Measurements from ENCODE around the gene CLRN2. TPM values are rescaled to one million over a fixed set of nuclear protein-coding genes. Genes with fewer than 3 reads are reported as not detected.

Gene CLRN2
- total and polyA plus RNA-seq, 9 of the 15 experiments (the other 6 are each of a cell fraction or from before 2014, with no cell fraction given) = not detected

GRCh38 chr4:17494258-17495190 lies 20.4 kb upstream of the CLRN2 start (continued):
- TF ChIP-seq TAF7 (tag; IDR thresholded peaks at IDR 0.05) (no peak), E2F3 (CRISPR knock-in tag; IDR thresholded peaks at IDR 0.05) (no peak), KLF16 (IDR thresholded peaks at IDR 0.05) (no peak), TFE3 (CRISPR knock-in tag; IDR thresholded peaks at IDR 0.05) (no peak), FOS (IDR thresholded peaks at IDR 0.05; ENCODE audit: extremely low read depth, insufficient read length) (peak; percentile 76), CSDE1 (IDR thresholded peaks at IDR 0.05) (no peak), USF2 (CRISPR knock-in tag; IDR thresholded peaks at IDR 0.05) (peak; percentile 66), ZNF699 (CRISPR knock-in tag; IDR thresholded peaks at IDR 0.05; ENCODE audit: insufficient replicate concordance) (no peak), EP300 (IDR thresholded peaks at IDR 0.05; ENCODE audit: low read length) (peak; percentile 55), XRCC3 (IDR thresholded peaks at IDR 0.05) (no peak), TOE1 (IDR thresholded peaks at IDR 0.05; ENCODE audit: borderline replicate concordance) (peak; percentile 70; the same call in 1 of the 2 replicates), TOE1 (CRISPR knock-in tag; IDR thresholded peaks at IDR 0.05; ENCODE audit: borderline replicate concordance, low read depth) (no peak), KLF6 (CRISPR knock-in tag; IDR thresholded peaks at IDR 0.05; ENCODE audit: borderline replicate concordance) (no peak), NR3C1 (CRISPR knock-in tag; IDR thresholded peaks at IDR 0.05) (no peak), MNT (conservative IDR thresholded peaks at IDR 0.05) (peak in 1 of 2 experiments; percentile 39; a peak in 2 of 4 replicates), RAD51 (IDR thresholded peaks at IDR 0.05; ENCODE audit: borderline replicate concordance, low read depth) (peak; percentile 62), E2F6 (IDR thresholded peaks at IDR 0.05; ENCODE audit: borderline replicate concordance in 1 of 2, extremely low read depth in 1 of 2, insufficient read depth in 1 of 2, insufficient read length in 1 of 2, low read depth in 1 of 2, low read length in 1 of 2, poor library complexity in 1 of 2, severe bottlenecking in 1 of 2) (no peak), SMARCE1 (IDR thresholded peaks at IDR 0.05) (peak; percentile 69), HDAC1 (IDR thresholded peaks at IDR 0.05) (0 out of 4 replicates have a peak, but pooled peaks of 1 of the 2 experiments have one; percentile 23), ELK1 (CRISPR knock-in tag; IDR thresholded peaks at IDR 0.05) (no peak), RCOR1 (IDR thresholded peaks at IDR 0.05; ENCODE audit: borderline replicate concordance in 1 of 2, low read depth in 2 of 2, low read length in 2 of 2) (peak in 1 of 2 experiments; percentile 86; a peak in 2 of 4 replicates)

Data from K562 (cell line).